Placental pericyte (primary cell): Measurements from ENCODE around the gene CDY1. TPM values are rescaled to one million over a fixed set of nuclear protein-coding genes. Genes with fewer than 3 reads are reported as not detected.

Experiments
- total RNA-seq: library from RNA; depleted of rRNA; stranded (reverse); fragments of >200 nt; gene quantifications from 2 replicates; pipeline ENCODE4 v1.2.3, GENCODE V29; 2012

CDY1 gene, protein sequence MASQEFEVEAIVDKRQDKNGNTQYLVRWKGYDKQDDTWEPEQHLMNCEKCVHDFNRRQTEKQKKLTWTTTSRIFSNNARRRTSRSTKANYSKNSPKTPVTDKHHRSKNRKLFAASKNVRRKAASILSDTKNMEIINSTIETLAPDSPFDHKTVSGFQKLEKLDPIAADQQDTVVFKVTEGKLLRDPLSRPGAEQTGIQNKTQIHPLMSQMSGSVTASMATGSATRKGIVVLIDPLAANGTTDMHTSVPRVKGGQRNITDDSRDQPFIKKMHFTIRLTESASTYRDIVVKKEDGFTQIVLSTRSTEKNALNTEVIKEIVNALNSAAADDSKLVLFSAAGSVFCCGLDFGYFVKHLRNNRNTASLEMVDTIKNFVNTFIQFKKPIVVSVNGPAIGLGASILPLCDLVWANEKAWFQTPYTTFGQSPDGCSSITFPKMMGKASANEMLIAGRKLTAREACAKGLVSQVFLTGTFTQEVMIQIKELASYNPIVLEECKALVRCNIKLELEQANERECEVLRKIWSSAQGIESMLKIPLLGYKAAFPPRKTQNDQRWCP
- not detected in 2 replicates for total RNA-seq

DNA sequence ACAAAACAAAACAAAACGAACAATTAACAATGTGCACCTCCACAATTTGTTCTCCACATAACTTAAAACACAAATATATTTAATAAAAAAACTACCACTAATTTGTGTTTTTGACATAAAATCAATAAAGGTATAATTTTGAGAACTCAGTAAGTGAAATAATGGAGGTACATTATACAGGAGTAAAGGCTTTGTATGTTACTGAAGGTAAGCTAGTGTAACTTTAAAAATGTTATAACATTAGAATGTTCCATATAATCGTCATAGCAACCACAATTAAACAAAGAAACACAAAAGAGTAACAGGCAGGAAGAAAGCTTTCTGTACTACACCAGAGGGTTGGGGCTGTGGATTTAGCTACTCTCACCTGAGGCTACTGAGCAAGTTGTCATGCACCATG lies at the start of gene CDY1:
TSS of gene CDY1 (plus strand) at position 301 of the 400 bp plus-strand sequence. CDS start 326 bp downstream, outside the sequence.

